Tibial nerve (tissue), 3 donors: ENCODE data around the gene CDKN1C.

ENCODE experiments used
- POLR2A ChIP-seq, 2 donors: fragments of 450-650 bp; IDR thresholded peaks; one replicate each; pipeline ENCODE4 v1.6.1; 2017; ENCODE audit warnings: antibody characterized with exemption in 2 of 2, mild to moderate bottlenecking in 2 of 2, moderate library complexity in 2 of 2
- TF ChIP-seq, protein P1 (sequence below), 5 experiments: fragments of 200-600 bp in 3 of 5; fragments of 450-650 bp in 2 of 5; sonication (generic) in 3 of 5; IDR thresholded peaks; one replicate each; pipeline ENCODE4 v1.5.1; 2016 to 2019; ENCODE audit warnings: antibody characterized with exemption in 5 of 5, mild to moderate bottlenecking in 3 of 5, moderate library complexity in 2 of 5

GRCh38 chr11:2863276-2863618 is 22.3 kb downstream of the CDKN1C start:
- TF ChIP-seq, protein P1, sequence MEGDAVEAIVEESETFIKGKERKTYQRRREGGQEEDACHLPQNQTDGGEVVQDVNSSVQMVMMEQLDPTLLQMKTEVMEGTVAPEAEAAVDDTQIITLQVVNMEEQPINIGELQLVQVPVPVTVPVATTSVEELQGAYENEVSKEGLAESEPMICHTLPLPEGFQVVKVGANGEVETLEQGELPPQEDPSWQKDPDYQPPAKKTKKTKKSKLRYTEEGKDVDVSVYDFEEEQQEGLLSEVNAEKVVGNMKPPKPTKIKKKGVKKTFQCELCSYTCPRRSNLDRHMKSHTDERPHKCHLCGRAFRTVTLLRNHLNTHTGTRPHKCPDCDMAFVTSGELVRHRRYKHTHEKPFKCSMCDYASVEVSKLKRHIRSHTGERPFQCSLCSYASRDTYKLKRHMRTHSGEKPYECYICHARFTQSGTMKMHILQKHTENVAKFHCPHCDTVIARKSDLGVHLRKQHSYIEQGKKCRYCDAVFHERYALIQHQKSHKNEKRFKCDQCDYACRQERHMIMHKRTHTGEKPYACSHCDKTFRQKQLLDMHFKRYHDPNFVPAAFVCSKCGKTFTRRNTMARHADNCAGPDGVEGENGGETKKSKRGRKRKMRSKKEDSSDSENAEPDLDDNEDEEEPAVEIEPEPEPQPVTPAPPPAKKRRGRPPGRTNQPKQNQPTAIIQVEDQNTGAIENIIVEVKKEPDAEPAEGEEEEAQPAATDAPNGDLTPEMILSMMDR (IDR thresholded peaks at IDR 0.05) = no peak
- no peak for TF ChIP-seq POLR2A (IDR thresholded peaks at IDR 0.05)
